Right ventricle myocardium inferior (tissue), 1 donor: ENCODE measurements around the gene FGGY. TPM values are rescaled to one million over a fixed set of nuclear protein-coding genes. Genes with fewer than 3 reads are reported as not detected.

Source experiments
- ATAC-seq: fragments of 200-7000 bp; cut with Tn5 transposase; one replicate; pipeline ENCODE4 v1.9.1; 2020; ENCODE audit warnings: mild to moderate bottlenecking, moderate library complexity
- DNase-seq: peaks from one replicate; pipeline ENCODE4 v3.0.0; 2021; ENCODE audit errors: missing footprints
- intact Hi-C: fragments of 100-400 bp; cut with DNase I; formaldehyde crosslinking; loops from one replicate; pipeline ENCODE4 v1.11.0; 2022
- total RNA-seq: library from RNA; stranded (reverse); fragmentation: NEBNext Ultra II Directional; extraction: Animal tissue kit (Norgen Biotek cat#: 25700); gene quantifications from one replicate; pipeline ENCODE4 v1.2.1, GENCODE V29; 2021
- donor health status: DM: no; HTN: yes; CAD: no; lungs with severe emphysema.

FGGY gene
- total RNA-seq, 1 donor from 2014 or later: 28.5 TPM

DNA sequence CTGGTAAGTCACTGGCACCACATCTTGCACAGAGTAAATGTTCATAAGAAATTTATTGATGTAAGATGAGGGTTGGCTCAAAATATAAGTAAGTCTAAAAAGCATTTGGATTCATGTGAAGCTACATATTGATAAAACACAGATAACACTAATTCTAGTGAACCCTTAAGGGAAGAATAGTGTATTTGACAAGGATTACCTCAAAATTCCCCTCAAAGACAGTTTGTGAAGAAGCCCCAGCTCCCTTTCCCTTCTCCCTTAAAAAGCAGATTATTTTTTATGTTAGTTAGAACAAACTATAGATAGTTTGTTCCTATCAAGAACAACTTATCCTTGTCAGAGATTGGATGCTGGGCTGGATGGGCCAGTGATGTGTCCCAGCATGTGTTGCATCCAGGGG, 10.7 kb downstream of the FGGY start:
- ATAC-seq: no peak
- intact Hi-C loops: no loop called here
- no peak for DNase-seq

DNA sequence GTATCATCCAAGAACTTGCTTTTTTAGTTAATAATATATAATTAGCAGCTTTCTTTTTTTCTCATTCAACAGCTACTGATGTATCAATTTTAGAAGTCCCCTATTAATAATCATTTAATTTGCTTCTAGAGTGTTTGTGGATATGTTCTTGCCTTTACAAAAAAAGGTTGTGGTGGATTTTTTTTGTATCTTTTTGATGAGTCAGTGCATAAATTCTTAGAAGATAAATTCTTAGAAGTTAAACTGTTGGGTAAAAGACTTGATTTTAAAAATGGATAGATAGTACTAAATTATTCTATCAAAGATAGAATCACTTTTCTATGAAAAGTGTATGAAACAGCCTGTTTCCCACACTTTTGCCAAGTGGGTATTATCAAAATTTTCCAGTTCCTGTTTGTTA, 11.9 kb downstream of the FGGY start:
- no peak for ATAC-seq
- intact Hi-C loops: no loop called here
- DNase-seq: no peak

DNA sequence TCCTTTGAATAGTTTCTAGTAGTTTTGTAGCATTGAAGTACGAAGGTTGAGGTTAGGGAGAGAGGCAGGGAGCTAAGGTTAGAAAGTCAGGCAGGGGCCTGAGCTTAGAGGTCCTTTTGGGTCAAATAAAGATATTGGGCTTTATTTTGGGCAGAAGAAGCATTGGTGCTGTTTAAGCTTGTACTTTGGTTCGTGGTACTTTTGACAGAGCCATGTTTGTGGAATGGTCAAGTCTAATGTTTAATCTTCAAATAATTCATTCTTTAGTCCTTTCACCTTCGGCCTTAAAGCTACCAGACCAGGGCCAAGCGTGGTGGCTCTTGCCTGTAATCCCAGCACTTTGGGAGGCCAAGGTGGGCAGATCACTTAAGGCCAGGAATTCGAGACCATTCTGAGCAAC, 12.5 kb downstream of the FGGY start:
- ATAC-seq: no peak
- intact Hi-C loops: no loop called here
- no peak for DNase-seq

DNA sequence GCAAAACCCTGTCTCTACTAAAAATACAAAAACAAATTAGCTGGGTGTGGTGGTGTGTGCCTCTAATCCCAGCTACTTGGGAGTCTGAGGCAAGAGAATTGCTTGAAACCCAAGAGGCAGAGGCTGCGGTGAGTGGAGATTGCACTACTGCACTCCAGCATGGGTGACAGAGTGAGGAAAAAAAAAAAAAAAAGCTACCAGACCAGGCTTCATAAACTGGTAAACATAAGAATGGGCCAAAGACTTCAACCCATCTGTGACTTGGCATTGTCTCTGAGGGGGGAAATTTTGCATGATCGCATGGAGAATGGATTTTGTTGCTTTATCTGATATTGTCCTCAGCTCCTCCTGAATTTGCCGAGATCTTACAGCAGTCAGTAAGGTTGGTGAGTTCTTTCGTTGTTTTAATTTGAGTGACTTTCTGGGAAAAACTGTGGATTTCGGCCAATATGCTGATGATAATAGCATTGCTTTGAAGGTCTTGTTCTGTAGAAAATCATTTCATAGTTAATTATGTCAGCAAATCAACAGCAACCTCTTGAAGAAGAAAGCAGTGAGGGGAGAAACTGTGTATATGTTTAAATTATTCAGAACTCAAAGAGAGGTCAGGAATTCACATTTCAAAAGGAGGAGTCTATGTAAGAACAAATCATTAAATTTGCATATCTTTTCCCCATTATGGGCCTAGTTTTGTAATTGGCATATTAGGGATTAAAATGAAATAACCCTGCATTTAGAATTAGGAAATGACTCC, 13.1 kb downstream of the FGGY start:
- intact Hi-C loops: no loop called here
- ATAC-seq (no peak), DNase-seq (no peak)

DNA sequence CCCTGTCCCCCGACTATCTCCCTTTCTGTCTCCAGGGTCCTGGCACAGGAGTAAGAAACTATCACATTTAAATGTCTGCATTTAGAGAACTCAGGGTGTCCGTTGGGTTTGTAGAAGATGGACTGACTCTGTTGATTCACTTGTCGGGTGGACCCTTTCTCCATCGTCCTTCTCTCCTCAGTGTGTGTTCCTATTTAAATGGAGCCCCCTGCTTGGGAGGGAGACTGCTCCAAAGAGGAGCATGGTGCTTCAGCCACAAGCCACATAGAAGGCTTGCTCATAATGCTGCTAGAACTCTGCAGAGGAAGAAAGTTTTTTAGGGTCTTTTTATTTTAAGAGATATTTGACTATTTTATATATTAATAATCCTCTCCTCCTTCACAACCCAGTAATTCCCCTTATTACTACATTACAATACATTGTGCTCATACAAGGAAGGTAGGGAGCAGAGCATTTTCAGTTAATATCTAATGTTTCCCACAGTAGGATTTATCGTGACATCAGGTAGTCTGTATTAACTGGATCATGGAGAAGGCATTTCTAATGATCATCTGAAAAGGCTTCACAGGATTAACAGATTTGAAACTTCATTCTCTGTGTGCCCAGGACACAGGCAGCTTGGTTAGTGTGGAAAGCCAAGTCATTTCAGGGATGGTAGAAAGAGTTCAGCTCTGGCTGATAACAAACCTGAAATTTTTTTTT, 13.8 kb downstream of the FGGY start:
- ATAC-seq: no peak

DNA sequence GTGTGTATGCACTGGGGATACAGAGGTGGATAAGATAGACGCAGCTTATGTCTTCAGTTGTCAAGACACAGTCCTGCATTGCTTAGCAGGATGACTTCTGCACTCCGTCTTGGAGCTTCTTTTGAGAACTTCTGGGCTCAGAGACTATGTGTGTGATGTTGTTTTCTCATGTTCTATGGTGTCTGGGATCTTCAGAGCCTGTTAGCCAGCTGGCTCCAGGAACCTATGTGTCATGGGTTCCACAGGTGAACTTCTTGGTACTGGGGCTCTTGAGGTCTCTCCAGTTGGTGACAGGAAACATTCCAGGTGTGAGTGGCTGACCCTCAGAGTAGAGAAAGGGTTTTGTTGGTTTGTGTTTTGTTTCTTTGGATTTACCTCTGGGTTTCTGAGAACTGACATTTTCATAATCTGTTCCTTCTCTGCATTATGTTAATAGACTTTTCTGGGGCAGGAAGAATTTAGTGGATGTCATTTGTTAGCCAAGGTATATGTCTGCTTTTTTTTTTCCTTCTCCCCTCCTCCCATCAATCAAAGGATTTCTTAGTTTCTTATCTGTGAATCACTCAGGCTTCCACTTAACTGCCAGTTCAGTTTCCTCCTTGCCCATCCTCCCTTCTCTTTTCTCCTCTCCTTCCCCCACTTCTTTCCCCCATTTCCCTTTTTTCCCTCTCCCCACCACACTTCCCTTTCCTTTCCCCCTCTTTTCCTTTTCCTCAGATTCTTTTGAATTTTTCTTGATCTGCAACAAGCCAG, 18.1 kb downstream of the FGGY start:
- DNase-seq: no peak
- no peak for ATAC-seq
- intact Hi-C loops: no loop called here

More for the DNA sequence above, 13.8 kb downstream of the FGGY start:
- intact Hi-C loops: no loop called here
- DNase-seq: no peak

DNA sequence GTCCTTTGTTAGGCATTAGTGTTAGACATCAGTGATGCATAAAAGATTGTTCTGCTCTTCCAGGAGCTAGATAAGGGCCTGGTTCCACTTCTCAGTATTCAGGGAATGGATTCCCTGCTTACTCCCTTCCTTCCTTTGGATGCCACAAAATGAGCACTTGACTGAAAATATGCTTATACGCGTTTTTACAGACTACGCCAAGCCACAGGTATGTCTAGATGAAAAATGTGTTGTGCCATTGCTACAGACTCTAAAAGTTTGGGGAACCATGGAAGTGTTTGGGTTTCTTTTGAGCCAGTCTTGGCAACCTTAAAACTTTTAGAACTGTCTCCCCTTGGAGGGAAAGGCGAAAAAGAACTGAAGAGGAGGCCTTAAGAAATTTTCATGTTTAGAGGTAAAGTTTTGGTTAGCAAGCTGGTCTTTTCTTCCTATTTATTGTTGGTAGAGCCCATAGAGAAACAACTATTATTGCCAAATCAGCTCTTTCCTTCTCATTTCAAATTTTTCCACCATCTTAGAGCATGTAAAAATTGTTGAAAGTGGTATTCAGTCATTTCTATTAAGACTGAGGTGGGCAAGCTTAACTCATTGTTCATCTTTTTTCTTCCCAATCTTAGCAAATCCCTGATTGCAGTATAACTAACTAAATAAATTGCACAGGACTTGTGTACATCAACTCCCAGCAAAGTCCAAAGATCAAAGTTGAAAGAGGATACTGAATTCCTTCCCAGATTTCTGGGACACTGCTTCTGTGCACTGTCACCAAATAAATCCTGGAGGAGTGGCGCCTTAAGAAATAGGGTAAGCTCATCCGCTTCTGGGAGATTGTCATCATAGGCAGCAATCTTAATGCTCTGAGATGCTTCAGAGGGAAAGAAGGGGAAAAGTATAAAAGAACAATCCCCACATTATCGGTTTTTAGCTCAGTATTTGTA, 18.9 kb downstream of the FGGY start:
- intact Hi-C loops: no loop called here
- ATAC-seq: no peak
- no peak for DNase-seq

DNA sequence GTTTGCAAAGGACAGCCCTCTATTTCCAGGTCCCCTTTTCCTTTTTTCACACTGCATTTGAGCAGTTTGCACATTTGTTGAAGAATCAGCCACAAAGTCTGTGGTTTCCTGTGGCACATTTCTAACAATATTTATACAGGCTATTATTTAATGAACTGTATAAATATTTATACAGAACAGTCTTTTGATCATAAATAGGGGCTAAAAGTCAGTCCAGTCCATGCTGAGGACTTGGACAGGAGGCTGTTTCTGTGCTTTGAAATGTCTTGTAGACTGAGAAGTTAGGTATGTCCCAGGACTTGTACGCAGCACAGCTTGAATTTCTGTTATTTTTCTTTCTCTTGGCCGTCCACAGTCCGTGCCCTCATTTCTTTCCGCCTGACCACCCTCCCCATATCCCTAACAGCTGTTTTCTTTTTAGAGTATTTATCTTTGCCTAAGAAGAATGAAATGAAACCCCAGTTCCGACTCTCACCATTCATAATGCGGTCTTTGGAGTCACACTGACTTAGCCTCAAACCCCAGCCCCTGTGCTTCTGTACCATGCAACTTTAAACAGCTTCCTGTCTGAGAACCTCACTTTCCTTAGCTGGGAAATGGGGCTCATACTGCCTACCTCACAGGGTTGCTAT, 19.7 kb downstream of the FGGY start:
- no peak for DNase-seq
- ATAC-seq: peak; percentile 53
- intact Hi-C loops: no loop called here

DNA sequence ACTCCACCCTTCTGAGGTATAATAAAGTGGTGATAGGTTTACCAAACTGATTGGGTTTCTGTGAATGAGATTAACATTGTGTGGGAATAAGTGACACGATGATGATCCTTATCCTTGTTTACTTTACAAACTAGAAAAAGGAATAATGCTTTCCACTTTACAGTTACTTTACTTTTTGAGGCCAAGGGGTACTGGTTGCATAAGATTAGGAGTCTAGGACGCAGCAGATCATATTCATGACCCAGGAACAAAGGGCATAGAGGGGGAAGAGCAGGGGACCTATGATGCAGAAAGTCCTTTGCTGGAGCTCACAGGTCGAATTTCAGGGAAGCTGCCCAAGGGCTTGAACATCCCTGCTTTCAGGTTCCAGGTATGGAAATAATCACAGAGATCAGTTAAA, 20.4 kb downstream of the FGGY start:
- no peak for ATAC-seq
- intact Hi-C loops: no loop called here
- DNase-seq: no peak

DNA sequence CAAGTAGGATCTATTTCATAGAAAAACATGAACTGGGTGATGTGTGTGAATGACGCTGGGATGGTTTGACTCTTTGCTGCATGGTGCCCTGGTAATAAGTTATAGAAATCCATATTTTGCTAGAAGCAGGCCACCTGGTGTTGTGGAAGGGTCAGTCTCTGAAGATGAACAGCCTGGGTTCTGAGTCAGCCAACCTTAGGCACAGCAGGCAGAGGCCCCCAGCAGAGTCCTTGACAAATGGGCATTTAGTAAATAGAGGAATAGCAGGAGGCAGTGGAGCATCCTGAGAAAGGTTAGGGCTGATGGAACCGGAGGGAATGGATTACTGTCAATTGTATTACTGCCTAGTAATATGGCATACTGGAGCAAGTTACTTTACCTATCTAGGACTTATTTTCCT, 20.9 kb downstream of the FGGY start:
- DNase-seq (no peak), ATAC-seq (no peak)
- intact Hi-C loops: no loop called here

DNA sequence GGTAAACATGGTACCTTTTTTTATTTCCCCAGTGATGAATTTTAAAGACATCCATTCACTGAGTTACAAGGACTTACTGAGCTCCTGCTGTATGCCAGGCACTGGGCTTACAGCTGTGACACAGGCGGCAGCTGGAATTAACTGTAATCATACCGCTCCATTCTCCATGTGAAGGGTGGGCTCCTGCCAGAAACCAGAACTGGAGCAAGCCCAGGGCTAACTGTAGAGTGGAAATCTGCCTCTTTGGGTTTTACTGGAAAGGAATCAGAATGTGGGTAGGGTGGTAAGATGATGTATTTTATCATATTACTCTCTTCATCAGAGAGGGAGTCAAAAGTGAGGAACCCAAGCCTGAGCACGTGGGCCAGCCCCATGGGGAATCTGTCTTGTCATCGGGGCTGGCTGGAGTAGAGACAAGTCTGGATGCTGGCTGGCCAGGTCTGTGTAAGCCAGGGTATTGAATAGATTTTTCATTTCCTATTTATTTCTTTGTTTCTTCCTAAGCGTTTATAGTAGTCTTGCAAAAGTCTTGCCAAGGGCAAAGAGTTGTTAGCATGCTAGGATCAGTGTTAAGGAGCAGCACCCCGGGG, 21.5 kb downstream of the FGGY start:
- DNase-seq (peak; percentile 72), ATAC-seq (peak; percentile 51)
- intact Hi-C loops: no loop called here

DNA sequence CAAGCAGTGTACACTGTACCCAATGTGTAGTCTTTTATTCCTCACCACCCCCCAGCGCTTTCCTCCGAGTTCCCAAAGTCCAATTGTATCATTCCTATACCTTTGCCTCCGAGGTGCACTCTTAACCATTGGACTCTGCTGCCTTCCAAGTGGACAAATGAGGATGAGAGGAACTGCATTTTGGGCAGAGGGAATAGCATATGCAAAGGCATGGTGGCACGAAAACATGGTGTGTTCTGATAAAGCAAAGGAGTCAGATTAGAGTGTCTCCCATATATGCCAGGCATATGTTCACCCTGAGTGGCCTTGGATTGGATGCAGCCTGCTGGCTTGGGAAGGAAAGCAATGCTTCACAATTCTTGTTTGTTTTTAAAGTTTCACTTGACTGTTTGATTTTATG, 25.5 kb downstream of the FGGY start:
- ATAC-seq (no peak), DNase-seq (no peak)
- intact Hi-C loops: no loop called here

DNA sequence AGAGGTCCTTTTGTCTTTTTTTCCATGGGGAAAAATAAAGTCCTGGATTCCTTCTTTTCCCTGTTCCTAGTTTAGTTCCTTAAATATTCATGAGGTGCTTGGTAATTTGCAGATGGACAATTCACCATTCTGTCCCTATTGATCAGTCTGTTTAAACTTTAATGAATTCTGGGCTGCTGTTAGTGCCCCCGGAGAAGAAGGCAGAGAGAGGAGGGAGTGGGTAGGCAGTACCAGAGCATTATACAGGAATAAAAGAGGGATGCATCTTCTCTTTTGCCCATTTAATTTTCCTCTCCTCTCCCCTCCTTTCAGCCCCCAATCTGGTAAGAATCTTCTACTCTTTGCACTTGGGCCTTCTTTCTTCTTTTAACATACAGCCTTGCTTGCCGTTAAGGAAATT, 25.9 kb downstream of the FGGY start:
- ATAC-seq (no peak), DNase-seq (no peak)
- intact Hi-C loops: no loop called here

DNA sequence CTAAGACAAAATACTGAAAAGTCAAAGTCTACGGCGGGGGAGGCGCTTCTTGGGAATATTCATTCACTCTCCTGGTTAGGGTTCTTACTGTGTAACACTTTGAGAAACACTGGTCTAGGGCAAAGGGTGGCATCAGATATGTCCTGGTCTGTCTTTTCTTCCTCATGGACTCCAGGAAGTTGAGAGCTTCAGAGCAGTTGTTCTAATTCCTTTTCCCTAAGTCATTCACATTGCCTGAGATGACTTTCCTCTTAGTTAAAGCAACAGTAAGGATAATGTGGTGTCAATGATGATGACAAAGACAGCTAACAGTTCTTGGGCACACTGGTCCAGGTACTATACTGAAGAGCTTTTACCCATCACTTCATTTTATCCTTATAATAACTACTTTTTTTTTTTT, 27.0 kb downstream of the FGGY start:
- no peak for ATAC-seq
- no peak for DNase-seq
- intact Hi-C loops: no loop called here

DNA sequence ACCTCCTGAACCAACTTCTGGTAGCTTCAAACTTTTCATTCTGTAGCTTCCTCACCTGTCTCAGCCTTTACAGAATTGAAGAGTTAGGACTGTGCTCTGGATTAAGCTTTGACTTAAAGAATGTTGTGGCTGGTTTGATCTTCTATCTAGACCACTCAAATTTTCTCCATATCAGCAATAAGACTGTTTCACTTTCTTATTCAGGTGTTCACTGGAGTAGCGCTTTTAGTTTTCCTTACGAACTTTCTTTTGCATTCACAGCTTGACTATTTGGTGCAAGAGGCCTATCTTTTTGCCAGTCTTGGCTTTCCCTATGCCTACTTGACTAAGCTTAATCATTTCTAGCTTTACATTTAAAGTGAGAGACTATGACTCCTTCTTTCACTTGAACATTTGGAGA, 31.5 kb downstream of the FGGY start:
- ATAC-seq: no peak
- intact Hi-C loops: no loop called here
- no peak for DNase-seq

DNA sequence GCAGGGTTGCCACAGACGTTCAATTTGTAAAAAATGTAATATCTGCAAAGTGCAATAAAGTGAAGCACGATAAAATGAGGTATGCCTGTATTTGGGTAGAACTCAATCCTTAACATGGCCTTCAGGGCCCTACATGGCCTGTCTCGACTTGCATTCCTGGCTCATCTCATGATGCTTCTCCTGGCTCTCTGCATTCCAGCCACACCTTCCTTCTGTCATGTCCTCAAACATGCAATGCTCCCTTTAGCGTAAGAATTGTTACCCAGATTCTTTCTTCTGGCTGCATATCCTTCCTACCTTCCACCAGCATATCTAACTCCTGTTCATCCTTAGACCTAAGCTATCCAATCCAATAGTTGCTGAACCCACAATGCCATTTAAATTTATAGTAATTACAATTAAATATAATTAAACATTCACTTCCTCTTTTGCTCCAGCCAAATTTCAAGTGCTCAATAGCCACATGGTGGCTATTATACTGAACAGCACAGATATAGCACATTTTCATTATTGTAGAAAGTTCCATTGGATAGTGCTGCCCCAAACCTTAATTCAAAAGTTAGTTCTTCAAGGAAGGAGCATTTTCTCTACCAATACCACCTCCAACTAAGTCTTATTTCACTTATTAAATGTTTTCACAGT, 32.6 kb downstream of the FGGY start:
- intact Hi-C loops: no loop called here
- no peak for ATAC-seq
- no peak for DNase-seq

DNA sequence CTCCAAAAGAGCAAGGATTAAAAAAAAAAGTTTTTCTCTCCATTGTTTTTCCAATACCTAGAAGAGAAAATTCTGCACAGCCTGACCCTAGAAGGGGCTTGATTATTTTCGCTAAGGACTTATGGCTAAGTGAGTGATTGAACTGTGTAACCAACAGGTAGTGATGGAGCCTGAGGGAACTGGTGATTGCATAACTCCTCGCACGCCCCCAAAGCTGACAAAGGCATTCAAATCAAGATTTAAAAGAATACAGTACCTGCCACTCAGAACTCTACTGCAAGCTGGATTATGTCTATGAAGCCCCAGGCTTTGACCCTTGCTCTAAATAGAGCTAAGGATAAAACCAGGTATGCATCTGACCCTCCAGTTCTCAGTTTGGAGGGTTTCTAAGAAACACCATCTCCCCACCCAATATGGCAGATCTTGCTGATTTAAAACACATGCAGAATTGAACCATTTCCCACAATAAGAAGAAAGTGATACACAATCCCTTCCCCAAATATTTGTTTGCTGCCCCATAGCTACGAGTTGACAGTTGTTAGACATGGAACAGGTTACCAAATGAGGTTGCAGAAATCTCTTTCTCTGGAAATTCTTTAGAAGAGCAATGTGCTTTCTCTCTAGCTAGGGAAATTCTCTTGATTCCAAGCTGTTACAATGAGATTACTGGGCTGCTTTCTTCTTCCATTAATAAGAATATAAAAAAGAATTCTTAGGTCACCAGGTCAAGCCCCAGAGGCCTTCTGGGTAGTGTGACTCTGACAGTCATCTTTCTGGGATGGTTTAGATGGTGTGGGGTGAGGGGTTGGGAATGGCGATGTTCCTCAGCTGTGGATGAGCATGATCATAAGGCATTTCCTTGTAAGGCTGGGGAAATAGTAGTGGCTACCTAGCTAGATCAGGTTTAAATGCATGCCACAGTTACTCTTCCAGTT, 35.1 kb downstream of the FGGY start:
- intact Hi-C loops: no loop called here
- ATAC-seq (no peak), DNase-seq (no peak)
